A549 (cell line): Measurements from ENCODE around the gene ADGRF5. TPM values are rescaled to one million over a fixed set of nuclear protein-coding genes. Genes with fewer than 3 reads are reported as not detected.

Experiments
- ATAC-seq, 2 experiments: fragments of 200-7000 bp in 1 of 2; fragments of >200 bp in 1 of 2; cut with Nextera tagmentation in 1 of 2; cut with Tn5 transposase in 1 of 2; 3 replicates each; pipeline versions ENCODE4 v1.8.0 to v1.9.1; 2018 to 2020; ENCODE audit warnings: mild to moderate bottlenecking in 1 of 2, moderate library complexity in 1 of 2
- CTCF ChIA-PET: fragments of 300-600 bp; sonication (Branson Sonifier 250); formaldehyde crosslinking; extraction: SDS; loops from one replicate; lab custom pipeline; 2021; ENCODE audit warnings: antibody characterized with exemption, inconsistent platforms; lab: Yijun Ruan, JAX
- POLR2A ChIA-PET: fragments of 350-600 bp; formaldehyde crosslinking; extraction: SDS; loops from one replicate; lab custom pipeline; 2021; ENCODE audit warnings: antibody characterized with exemption, inconsistent platforms; lab: Yijun Ruan, JAX
- DNase-seq, 2 experiments: peaks; one replicate each; pipeline versions ENCODE4 v3.0.0 to v3.0.0-alpha.2; 2011 to 2016; ENCODE audit warnings: low read depth in 1 of 2, low spot score in 1 of 2
- FAIRE-seq: peaks from 2 replicates; lab custom pipeline; 2011; peaks lifted over from hg19 to GRCh38; lab: Jason Lieb, UNC
- H3K27ac ChIP-seq, 2 experiments: fragments of >200 bp; sonication (Bioruptor Twin); formaldehyde crosslinking; 3 replicates each; pipeline ENCODE4 v1.5.1; 2016 to 2017
- H3K4me1 ChIP-seq: fragments of >200 bp; sonication (Bioruptor Twin); formaldehyde crosslinking; 3 replicates; pipeline ENCODE4 v1.6.1; 2016
- H3K4me2 ChIP-seq: fragments of >200 bp; sonication (Bioruptor Twin); formaldehyde crosslinking; 3 replicates; pipeline ENCODE4 v1.6.1; 2016
- H3K4me3 ChIP-seq: fragments of >200 bp; sonication (Bioruptor Twin); formaldehyde crosslinking; 3 replicates; pipeline ENCODE4 v1.5.1; 2016
- H3K9me3 ChIP-seq: fragments of >200 bp; sonication (Bioruptor Twin); formaldehyde crosslinking; 3 replicates; pipeline ENCODE4 v1.6.1; 2016
- BHLHE40 ChIP-seq: IDR thresholded peaks from 2 replicates; pipeline ENCODE4 v1.6.1; 2012; ENCODE audit warnings: low read depth, low read length, inconsistent platforms
- FOXS1 ChIP-seq: fragments of 250-450 bp; sonication (Bioruptor Pico); IDR thresholded peaks from 2 replicates; pipeline ENCODE4 v1.5.0; 2020; ENCODE audit warnings: mild to moderate bottlenecking, moderate library complexity
- HEYL ChIP-seq: fragments of 250-450 bp; sonication (Bioruptor Pico); IDR thresholded peaks from 2 replicates; pipeline ENCODE4 v1.8.0; 2021; ENCODE audit warnings: mild to moderate bottlenecking, moderate library complexity
- HOXA7 ChIP-seq: fragments of 250-450 bp; sonication (Bioruptor Pico); IDR thresholded peaks from 2 replicates; pipeline ENCODE4 v1.5.0; 2020; ENCODE audit warnings: mild to moderate bottlenecking, moderate library complexity
- JUNB ChIP-seq: fragments of >200 bp; sonication (Bioruptor Twin); formaldehyde crosslinking; IDR thresholded peaks from 2 replicates; pipeline ENCODE4 v1.6.1; 2016
- MAFK ChIP-seq: fragments of 450-650 bp; IDR thresholded peaks from 2 replicates; pipeline ENCODE4 v1.6.1; 2014; ENCODE audit not compliant: partially characterized antibody
- MAZ ChIP-seq: fragments of 150-350 bp; IDR thresholded peaks from 2 replicates; pipeline ENCODE4 v1.6.1; 2014; ENCODE audit warnings: antibody characterized with exemption, low read depth, low read length, borderline replicate concordance
- RAD21 ChIP-seq, 2 experiments: fragments of >200 bp in 1 of 2; sonication (Bioruptor Twin) in 1 of 2; formaldehyde crosslinking in 1 of 2; IDR thresholded peaks in 1 of 2; conservative IDR thresholded peaks in 1 of 2; 2 replicates in 1 of 2; 3 replicates in 1 of 2; pipeline ENCODE4 v1.6.1; 2012 to 2018; ENCODE audit warnings: inconsistent platforms in 1 of 2
- RFX5 ChIP-seq: fragments of 450-650 bp; IDR thresholded peaks from 2 replicates; pipeline ENCODE4 v1.7.1; 2014; ENCODE audit warnings: antibody characterized with exemption, mild to moderate bottlenecking, moderate library complexity
- RNF2 ChIP-seq: fragments of 200-600 bp; sonication (generic); IDR thresholded peaks from 2 replicates; pipeline ENCODE4 v1.6.1; 2016; ENCODE audit warnings: low read depth, mild to moderate bottlenecking, antibody characterized with exemption, moderate library complexity, borderline replicate concordance
- TP53 ChIP-seq: fragments of 250-450 bp; sonication (Bioruptor Pico); IDR thresholded peaks from 2 replicates; pipeline ENCODE4 v1.5.0; 2021; ENCODE audit warnings: mild to moderate bottlenecking, moderate library complexity
- ZFP36 ChIP-seq: fragments of 450-650 bp; IDR thresholded peaks from 2 replicates; pipeline ENCODE4 v1.6.1; 2014; ENCODE audit warnings: borderline replicate concordance; ENCODE audit not compliant: partially characterized antibody
- ZSCAN20 ChIP-seq: fragments of 250-450 bp; sonication (Bioruptor Pico); IDR thresholded peaks from 2 replicates; pipeline ENCODE4 v1.8.0; 2022; ENCODE audit warnings: mild to moderate bottlenecking, moderate library complexity
- WGBS: methylation state at CpG from one replicate; pipeline ENCODE4 v1.1.6; 2017; ENCODE audit errors: missing lambda C conversion rate; 5-methylcytosine and 5-hydroxymethylcytosine counted together
- polyA plus RNA-seq, 4 experiments: library from polyadenylated mRNA; depleted of rRNA in 3 of 4; stranded (reverse); fragments of >200 nt; fragmentation: RNase III in 1 of 4; extraction: RNeasy Plus Mini Kit Qiagen cat#74134 plus additional on column Dnase treatment in 1 of 4; gene quantifications; 2 replicates in 3 of 4; 3 replicates in 1 of 4; pipeline ENCODE4 v1.2.3, GENCODE V29; 2011 to 2017
- TF ChIP-seq, protein P1 (sequence below): IDR thresholded peaks from 2 replicates; pipeline ENCODE4 v1.6.1; 2012
- TF ChIP-seq, protein P2 (sequence below): fragments of >200 bp; sonication (Bioruptor Twin); formaldehyde crosslinking; IDR thresholded peaks from 2 replicates; pipeline ENCODE4 v1.6.1; 2016
- TF ChIP-seq, protein P3 (sequence below): fragments of 200-600 bp; sonication (generic); IDR thresholded peaks from 2 replicates; pipeline ENCODE4 v1.6.1; 2016; ENCODE audit warnings: antibody characterized with exemption, mild to moderate bottlenecking, moderate library complexity
- TF ChIP-seq, protein P4 (sequence below): fragments of >200 bp; sonication (Bioruptor Twin); formaldehyde crosslinking; IDR thresholded peaks from 3 replicates; pipeline ENCODE4 v1.6.1; 2016
- TF ChIP-seq, protein P5 (sequence below): fragments of 250-450 bp; sonication (Bioruptor Pico); IDR thresholded peaks from 2 replicates; pipeline ENCODE4 v1.5.0; 2021; ENCODE audit warnings: mild to moderate bottlenecking, moderate library complexity, borderline replicate concordance

ADGRF5 gene
- polyA plus RNA-seq, 2 of the 4 experiments (the other 2 are of a cell fraction) = not detected

DNA sequence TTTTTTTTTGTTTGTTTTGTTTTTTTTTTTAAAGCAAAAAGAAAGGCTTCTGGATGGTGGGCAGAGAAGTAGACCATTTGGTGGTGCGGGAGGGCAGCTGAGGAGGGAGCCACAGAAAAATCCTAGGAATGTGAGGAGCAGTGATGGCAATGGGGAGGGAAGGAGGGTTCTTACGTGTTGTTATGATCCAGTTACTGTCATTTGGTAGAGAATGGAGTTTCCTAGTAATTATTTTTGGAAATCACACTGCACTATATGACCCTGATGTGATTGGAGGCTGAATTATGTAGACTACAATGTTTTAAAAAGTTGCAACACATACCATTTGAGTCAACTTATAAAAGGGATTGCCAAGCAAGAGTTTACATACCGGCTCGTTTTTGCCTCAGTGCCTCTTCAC is 22.1 kb downstream of the ADGRF5 start:
- no peak overlapping the region for H3K27ac ChIP-seq
- no peaks in the 10 kb centered on the region for H3K9me3 ChIP-seq
- H3K4me3 ChIP-seq = no peak overlapping the region
- POLR2A ChIA-PET = no interaction called here
- H3K4me2 ChIP-seq = no peak overlapping the region
- no peaks in the 10 kb centered on the region for H3K4me1 ChIP-seq
- FAIRE-seq (no peak), ATAC-seq (no peak), DNase-seq (no peak)
- 76% methylated on average over 4 of the region's 4 CpGs for WGBS
- CTCF ChIA-PET = no interaction called here
- TF ChIP-seq TP53 (CRISPR knock-in tag) (no peak), ZFP36 (no peak), FOXS1 (CRISPR knock-in tag) (no peak), RAD21 (conservative IDR thresholded peaks at IDR 0.05 in 1 of 2, IDR thresholded peaks at IDR 0.05 in 1 of 2) (no peak), JUNB (no peak), MAZ (no peak), BHLHE40 (no peak), HOXA7 (CRISPR knock-in tag) (no peak), MAFK (no peak), HEYL (CRISPR knock-in tag) (no peak)
- TF ChIP-seq, protein P1, sequence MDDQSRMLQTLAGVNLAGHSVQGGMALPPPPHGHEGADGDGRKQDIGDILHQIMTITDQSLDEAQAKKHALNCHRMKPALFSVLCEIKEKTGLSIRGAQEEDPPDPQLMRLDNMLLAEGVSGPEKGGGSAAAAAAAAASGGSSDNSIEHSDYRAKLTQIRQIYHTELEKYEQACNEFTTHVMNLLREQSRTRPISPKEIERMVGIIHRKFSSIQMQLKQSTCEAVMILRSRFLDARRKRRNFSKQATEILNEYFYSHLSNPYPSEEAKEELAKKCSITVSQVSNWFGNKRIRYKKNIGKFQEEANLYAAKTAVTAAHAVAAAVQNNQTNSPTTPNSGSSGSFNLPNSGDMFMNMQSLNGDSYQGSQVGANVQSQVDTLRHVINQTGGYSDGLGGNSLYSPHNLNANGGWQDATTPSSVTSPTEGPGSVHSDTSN = no peak
- TF ChIP-seq, protein P2, sequence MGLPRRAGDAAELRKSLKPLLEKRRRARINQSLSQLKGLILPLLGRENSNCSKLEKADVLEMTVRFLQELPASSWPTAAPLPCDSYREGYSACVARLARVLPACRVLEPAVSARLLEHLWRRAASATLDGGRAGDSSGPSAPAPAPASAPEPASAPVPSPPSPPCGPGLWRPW = no peak
- TF ChIP-seq, protein P3, sequence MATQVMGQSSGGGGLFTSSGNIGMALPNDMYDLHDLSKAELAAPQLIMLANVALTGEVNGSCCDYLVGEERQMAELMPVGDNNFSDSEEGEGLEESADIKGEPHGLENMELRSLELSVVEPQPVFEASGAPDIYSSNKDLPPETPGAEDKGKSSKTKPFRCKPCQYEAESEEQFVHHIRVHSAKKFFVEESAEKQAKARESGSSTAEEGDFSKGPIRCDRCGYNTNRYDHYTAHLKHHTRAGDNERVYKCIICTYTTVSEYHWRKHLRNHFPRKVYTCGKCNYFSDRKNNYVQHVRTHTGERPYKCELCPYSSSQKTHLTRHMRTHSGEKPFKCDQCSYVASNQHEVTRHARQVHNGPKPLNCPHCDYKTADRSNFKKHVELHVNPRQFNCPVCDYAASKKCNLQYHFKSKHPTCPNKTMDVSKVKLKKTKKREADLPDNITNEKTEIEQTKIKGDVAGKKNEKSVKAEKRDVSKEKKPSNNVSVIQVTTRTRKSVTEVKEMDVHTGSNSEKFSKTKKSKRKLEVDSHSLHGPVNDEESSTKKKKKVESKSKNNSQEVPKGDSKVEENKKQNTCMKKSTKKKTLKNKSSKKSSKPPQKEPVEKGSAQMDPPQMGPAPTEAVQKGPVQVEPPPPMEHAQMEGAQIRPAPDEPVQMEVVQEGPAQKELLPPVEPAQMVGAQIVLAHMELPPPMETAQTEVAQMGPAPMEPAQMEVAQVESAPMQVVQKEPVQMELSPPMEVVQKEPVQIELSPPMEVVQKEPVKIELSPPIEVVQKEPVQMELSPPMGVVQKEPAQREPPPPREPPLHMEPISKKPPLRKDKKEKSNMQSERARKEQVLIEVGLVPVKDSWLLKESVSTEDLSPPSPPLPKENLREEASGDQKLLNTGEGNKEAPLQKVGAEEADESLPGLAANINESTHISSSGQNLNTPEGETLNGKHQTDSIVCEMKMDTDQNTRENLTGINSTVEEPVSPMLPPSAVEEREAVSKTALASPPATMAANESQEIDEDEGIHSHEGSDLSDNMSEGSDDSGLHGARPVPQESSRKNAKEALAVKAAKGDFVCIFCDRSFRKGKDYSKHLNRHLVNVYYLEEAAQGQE = no peak
- TF ChIP-seq, protein P4, sequence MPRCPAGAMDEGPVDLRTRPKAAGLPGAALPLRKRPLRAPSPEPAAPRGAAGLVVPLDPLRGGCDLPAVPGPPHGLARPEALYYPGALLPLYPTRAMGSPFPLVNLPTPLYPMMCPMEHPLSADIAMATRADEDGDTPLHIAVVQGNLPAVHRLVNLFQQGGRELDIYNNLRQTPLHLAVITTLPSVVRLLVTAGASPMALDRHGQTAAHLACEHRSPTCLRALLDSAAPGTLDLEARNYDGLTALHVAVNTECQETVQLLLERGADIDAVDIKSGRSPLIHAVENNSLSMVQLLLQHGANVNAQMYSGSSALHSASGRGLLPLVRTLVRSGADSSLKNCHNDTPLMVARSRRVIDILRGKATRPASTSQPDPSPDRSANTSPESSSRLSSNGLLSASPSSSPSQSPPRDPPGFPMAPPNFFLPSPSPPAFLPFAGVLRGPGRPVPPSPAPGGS = no peak

DNA sequence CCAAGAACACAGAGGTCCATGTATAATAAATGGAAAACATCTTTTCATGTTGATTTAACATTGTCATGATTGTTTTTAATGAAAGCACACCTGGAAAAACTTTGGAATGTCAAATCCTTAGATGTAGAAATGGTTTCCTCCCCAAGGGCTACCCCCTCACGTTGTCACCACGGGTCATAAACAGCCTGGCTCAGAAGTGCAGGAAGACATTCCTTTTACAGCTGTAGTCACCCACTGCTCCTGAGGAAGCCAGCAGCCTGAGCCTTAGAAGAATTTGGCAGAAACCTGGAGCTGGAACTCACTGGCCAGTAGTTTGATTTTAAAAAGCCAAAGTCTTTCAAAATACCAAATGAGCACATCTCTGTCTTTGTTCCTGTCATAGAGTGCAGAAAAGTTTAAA is 23.7 kb downstream of the ADGRF5 start:
- POLR2A ChIA-PET = no interaction called here
- no peak for ATAC-seq
- CTCF ChIA-PET = no interaction called here
- Histone ChIP-seq H3K4me1 (no peaks in the 10 kb centered on the region), H3K27ac (no peak overlapping the region), H3K9me3 (no peaks in the 10 kb centered on the region), H3K4me2 (no peak overlapping the region), H3K4me3 (no peak overlapping the region)
- TF ChIP-seq RNF2 = no peak
- no peak for TF ChIP-seq RFX5
- no peak for TF ChIP-seq ZSCAN20 (CRISPR knock-in tag)
- TF ChIP-seq HOXA7 (CRISPR knock-in tag) = no peak
- no peak for FAIRE-seq
- no peak for DNase-seq
- WGBS = 11% methylated on average over 2 of the region's 2 CpGs

DNA sequence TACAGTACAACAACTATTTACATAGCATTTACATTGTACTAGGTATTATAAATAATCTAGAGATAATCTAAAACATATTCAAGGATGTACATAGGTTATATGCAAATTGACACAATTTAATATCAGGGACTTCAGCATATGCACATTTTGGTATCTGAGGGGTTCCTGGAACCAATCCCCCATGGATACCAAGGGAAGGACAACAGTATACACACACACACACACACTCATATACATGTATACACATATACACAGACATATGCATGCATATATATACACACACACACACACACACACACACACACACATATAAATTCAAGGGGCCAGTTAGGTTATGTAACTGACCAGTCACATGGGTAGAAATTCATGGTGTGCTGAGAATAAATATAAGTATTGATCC is 24.9 kb downstream of the ADGRF5 start:
- Histone ChIP-seq H3K27ac (no peak overlapping the region), H3K4me3 (no peak overlapping the region), H3K4me1 (no peaks in the 10 kb centered on the region), H3K4me2 (no peak overlapping the region), H3K9me3 (no peaks in the 10 kb centered on the region)
- POLR2A ChIA-PET = no interaction called here
- TF ChIP-seq, protein P5, sequence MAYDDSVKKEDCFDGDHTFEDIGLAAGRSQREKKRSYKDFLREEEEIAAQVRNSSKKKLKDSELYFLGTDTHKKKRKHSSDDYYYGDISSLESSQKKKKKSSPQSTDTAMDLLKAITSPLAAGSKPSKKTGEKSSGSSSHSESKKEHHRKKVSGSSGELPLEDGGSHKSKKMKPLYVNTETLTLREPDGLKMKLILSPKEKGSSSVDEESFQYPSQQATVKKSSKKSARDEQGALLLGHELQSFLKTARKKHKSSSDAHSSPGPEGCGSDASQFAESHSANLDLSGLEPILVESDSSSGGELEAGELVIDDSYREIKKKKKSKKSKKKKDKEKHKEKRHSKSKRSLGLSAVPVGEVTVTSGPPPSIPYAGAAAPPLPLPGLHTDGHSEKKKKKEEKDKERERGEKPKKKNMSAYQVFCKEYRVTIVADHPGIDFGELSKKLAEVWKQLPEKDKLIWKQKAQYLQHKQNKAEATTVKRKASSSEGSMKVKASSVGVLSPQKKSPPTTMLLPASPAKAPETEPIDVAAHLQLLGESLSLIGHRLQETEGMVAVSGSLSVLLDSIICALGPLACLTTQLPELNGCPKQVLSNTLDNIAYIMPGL = no peak
- DNase-seq = no peak
- no peak for FAIRE-seq
- ATAC-seq = no peak
- CTCF ChIA-PET = no interaction called here
